SK-N-SH (cell line): ENCODE data around the gene CELA3A.

ENCODE experiments used
- CTCF ChIP-seq: fragments of 200-600 bp; sonication (generic); IDR thresholded peaks from 2 replicates; pipeline ENCODE4 v1.6.1; 2017; ENCODE audit warnings: antibody characterized with exemption, mild to moderate bottlenecking, moderate library complexity
- EZH2phosphoT487 ChIP-seq: fragments of 200-600 bp; sonication (generic); IDR thresholded peaks from 2 replicates; pipeline ENCODE4 v1.6.1; 2017; ENCODE audit warnings: low read depth, mixed run types, mild to moderate bottlenecking, antibody characterized with exemption, moderate library complexity, borderline replicate concordance
- NFIC ChIP-seq: IDR thresholded peaks from 2 replicates; pipeline ENCODE4 v1.4.0; 2012; ENCODE audit warnings: borderline replicate concordance
- NRF1 ChIP-seq: IDR thresholded peaks from 2 replicates; pipeline ENCODE4 v1.6.1; 2012; ENCODE audit warnings: low read depth, mild to moderate bottlenecking, low read length
- RAD21 ChIP-seq: IDR thresholded peaks from 2 replicates; pipeline ENCODE4 v1.6.1; 2012; ENCODE audit warnings: mild to moderate bottlenecking, low read length
- REST ChIP-seq: IDR thresholded peaks from 2 replicates; pipeline ENCODE4 v1.6.1; 2012; ENCODE audit warnings: mild to moderate bottlenecking, low read depth, low read length, moderate library complexity
- RXRA ChIP-seq: IDR thresholded peaks from 2 replicates; pipeline ENCODE4 v1.4.0; 2012; ENCODE audit warnings: low read depth, mild to moderate bottlenecking, borderline replicate concordance
- TCF12 ChIP-seq: IDR thresholded peaks from 2 replicates; pipeline ENCODE4 v1.4.0; 2012
- USF2 ChIP-seq: fragments of 150-350 bp; IDR thresholded peaks from 2 replicates; pipeline ENCODE4 v1.6.1; 2017; ENCODE audit warnings: antibody characterized with exemption, low read length, low read depth, borderline replicate concordance

- TF ChIP-seq CTCF (no peak), USF2 (no peak), TCF12 (no peak), EZH2phosphoT487 (no peak), NRF1 (no peak), REST (no peak), RAD21 (no peak), RXRA (no peak), NFIC (no peak)
These were observed 38.8 kb downstream of the CELA3A start for GRCh38 chr1:22040286-22040623.
